CD4-positive, alpha-beta T cell (primary cell): Measurements from ENCODE around the gene CGGBP1. TPM values are rescaled to one million over a fixed set of nuclear protein-coding genes. Genes with fewer than 3 reads are reported as not detected.

Source experiments
- ATAC-seq: fragments of 200-7000 bp; cut with Tn5 transposase; one replicate; pipeline ENCODE4 v1.10.0; 2022; ENCODE audit warnings: mild to moderate bottlenecking; ENCODE audit not compliant: poor library complexity
- CTCF ChIA-PET: fragments of 350-600 bp; sonication (Branson Sonifier 250); formaldehyde crosslinking; loops from one replicate; lab custom pipeline; 2021; ENCODE audit warnings: antibody characterized with exemption, inconsistent platforms; lab: Charles Lee
- POLR2A ChIA-PET: fragments of 350-600 bp; sonication (Branson Sonifier 250); formaldehyde crosslinking; loops from one replicate; lab custom pipeline; 2021; ENCODE audit warnings: antibody characterized with exemption, inconsistent platforms; lab: Charles Lee
- DNase-seq, 14 experiments: peaks; one replicate each; pipeline ENCODE4 v3.0.0-alpha.2; 2013 to 2020; ENCODE audit warnings: mixed read lengths in 2 of 14
- H3K27ac ChIP-seq, 2 donors: one replicate each; pipeline versions ENCODE4 v1.5.1 to v1.7.0; 2013; ENCODE audit warnings: low read length in 2 of 2, low read depth in 1 of 2, mild to moderate bottlenecking in 1 of 2
- H3K27me3 ChIP-seq, 2 experiments: 1 replicate in 1 of 2; 2 replicates in 1 of 2; pipeline versions ENCODE4 v1.6.1 to v1.7.0; 2013; ENCODE audit warnings: low read length in 2 of 2, control low read depth in 1 of 2, mild to moderate bottlenecking in 1 of 2, moderate library complexity in 1 of 2; ENCODE audit not compliant: insufficient read depth in 2 of 2, control insufficient read depth in 1 of 2
- H3K36me3 ChIP-seq: one replicate; pipeline ENCODE4 v1.6.1; 2013; ENCODE audit warnings: low read length, control low read depth; ENCODE audit not compliant: insufficient read depth
- H3K4me1 ChIP-seq: one replicate; pipeline ENCODE4 v1.6.1; 2013; ENCODE audit warnings: low read length, control low read depth; ENCODE audit not compliant: insufficient read depth
- H3K4me3 ChIP-seq: one replicate; pipeline ENCODE4 v1.5.1; 2013; ENCODE audit warnings: mild to moderate bottlenecking, low read length, moderate library complexity
- H3K9me3 ChIP-seq, 2 experiments: 1 replicate in 1 of 2; 2 replicates in 1 of 2; pipeline versions ENCODE4 v1.6.1 to v1.7.0; 2013; ENCODE audit warnings: low read length in 2 of 2, mild to moderate bottlenecking in 2 of 2, control low read depth in 1 of 2, moderate library complexity in 1 of 2; ENCODE audit not compliant: control insufficient read depth in 1 of 2, insufficient read depth in 1 of 2
- H3K27ac Mint-ChIP-seq: one replicate; pipeline ENCODE4 v1.8.0; 2020; ENCODE audit warnings: mixed read lengths
- H3K27me3 Mint-ChIP-seq: one replicate; pipeline ENCODE4 v1.8.0; 2021; ENCODE audit warnings: mixed read lengths
- H3K36me3 Mint-ChIP-seq: one replicate; pipeline ENCODE4 v1.8.0; 2021; ENCODE audit warnings: low read depth, mixed read lengths
- H3K4me1 Mint-ChIP-seq: one replicate; pipeline ENCODE4 v1.8.0; 2021; ENCODE audit warnings: low read depth, mixed read lengths
- H3K4me3 Mint-ChIP-seq: one replicate; pipeline ENCODE4 v1.8.0; 2020; ENCODE audit warnings: mild to moderate bottlenecking, mixed read lengths
- H3K9me3 Mint-ChIP-seq: one replicate; pipeline ENCODE4 v1.8.0; 2020; ENCODE audit warnings: mixed read lengths
- CTCF ChIP-seq: fragments of 200-600 bp; IDR thresholded peaks from one replicate; pipeline ENCODE4 v1.8.0; 2022; ENCODE audit warnings: antibody characterized with exemption, mild to moderate bottlenecking
- intact Hi-C, 2 experiments: fragments of 100-400 bp; cut with DNase I in 1 of 2; cut with micrococcal nuclease in 1 of 2; formaldehyde crosslinking; loops; one replicate each; pipeline versions ENCODE4 v1.15.1 to v1.9.0; 2023 to 2025; cut with DNase I, micrococcal nuclease
- total RNA-seq, 174 experiments: library from RNA in 2 of 174; stranded (reverse) in 2 of 174; gene quantifications; one replicate each; pipeline ENCODE4 v1.2.3 and lab custom pipeline; 2021 to 2026

The CGGBP1 gene
- total RNA-seq, 2 experiments from 2014 or later: 88.7 to 89.7 TPM

GRCh38 chr3:88044411-88044810, 14.4 kb downstream of the CGGBP1 start:
- H3K4me3 Mint-ChIP-seq: no peak overlapping the region
- intact Hi-C loops: no loop called here
- no peaks in the 10 kb centered on the region for H3K9me3 ChIP-seq
- H3K36me3 ChIP-seq: no peaks in the 10 kb centered on the region
- no peaks in the 10 kb centered on the region for H3K9me3 Mint-ChIP-seq
- H3K4me1 ChIP-seq: peaks cover 3% of the 10 kb centered on the region
- H3K27ac Mint-ChIP-seq: no peak overlapping the region
- POLR2A ChIA-PET: no interaction called here
- CTCF ChIA-PET: no interaction called here
- no peak for DNase-seq
- H3K4me3 ChIP-seq: no peak overlapping the region
- no peak overlapping the region for H3K27ac ChIP-seq
- ATAC-seq: no peak
- H3K4me1 Mint-ChIP-seq: peaks cover 10% of the 10 kb centered on the region
- H3K36me3 Mint-ChIP-seq: no peaks in the 10 kb centered on the region
- no peaks in the 10 kb centered on the region for H3K27me3 ChIP-seq
- no peak for TF ChIP-seq CTCF
- H3K27me3 Mint-ChIP-seq: no peaks in the 10 kb centered on the region

- no peak for ATAC-seq
- H3K9me3 Mint-ChIP-seq: no peaks in the 10 kb centered on the region
- Histone ChIP-seq H3K36me3 (no peaks in the 10 kb centered on the region), H3K4me1 (no peaks in the 10 kb centered on the region), H3K27ac (no peak overlapping the region), H3K9me3 (no peaks in the 10 kb centered on the region), H3K27me3 (no peaks in the 10 kb centered on the region), H3K4me3 (no peak overlapping the region)
- TF ChIP-seq CTCF: no peak
- H3K4me1 Mint-ChIP-seq: peaks cover 5% of the 10 kb centered on the region
- no peaks in the 10 kb centered on the region for H3K27me3 Mint-ChIP-seq
- DNase-seq: no peak
- ChIA-PET POLR2A (no interaction called here), CTCF (no interaction called here)
- intact Hi-C loops: no loop called here
- no peak overlapping the region for H3K27ac Mint-ChIP-seq
- no peaks in the 10 kb centered on the region for H3K36me3 Mint-ChIP-seq
- H3K4me3 Mint-ChIP-seq: no peak overlapping the region
Observed at GRCh38 chr3:88041005-88041404, 17.8 kb downstream of the CGGBP1 start.

- H3K9me3 ChIP-seq: no peaks in the 10 kb centered on the region
Observed at GRCh38 chr3:88040529-88040928, 18.3 kb downstream of the CGGBP1 start.

More at GRCh38 chr3:88040529-88040928, 18.3 kb downstream of the CGGBP1 start:
- ChIA-PET POLR2A (no interaction called here), CTCF (no interaction called here)
- DNase-seq (no peak), ATAC-seq (no peak)
- TF ChIP-seq CTCF: no peak
- no peaks in the 10 kb centered on the region for H3K27me3 ChIP-seq
- Mint-ChIP-seq H3K27ac (no peak overlapping the region), H3K9me3 (no peaks in the 10 kb centered on the region), H3K27me3 (no peaks in the 10 kb centered on the region), H3K4me1 (peaks cover 5% of the 10 kb centered on the region), H3K36me3 (no peaks in the 10 kb centered on the region), H3K4me3 (no peak overlapping the region)
- no peaks in the 10 kb centered on the region for H3K4me1 ChIP-seq
- H3K27ac ChIP-seq: no peak overlapping the region
- H3K36me3 ChIP-seq: no peaks in the 10 kb centered on the region
- no peak overlapping the region for H3K4me3 ChIP-seq
- intact Hi-C loops: no loop called here
